Muscle layer of colon (tissue), 2 donors: ENCODE data around the gene LGALS3.

Experiments used
- H3K27ac ChIP-seq: one replicate; pipeline ENCODE4 v1.7.0; 2013; ENCODE audit warnings: low read depth, mild to moderate bottlenecking, low read length, moderate library complexity
- H3K27me3 ChIP-seq, 2 donors: one replicate each; pipeline ENCODE4 v1.7.0; 2013; ENCODE audit warnings: low read length in 2 of 2, mild to moderate bottlenecking in 2 of 2; ENCODE audit not compliant: insufficient read depth in 2 of 2, control insufficient read depth in 1 of 2
- H3K36me3 ChIP-seq: one replicate; pipeline ENCODE4 v1.7.0; 2013; ENCODE audit warnings: mild to moderate bottlenecking, low read length; ENCODE audit not compliant: insufficient read depth
- H3K4me1 ChIP-seq: one replicate; pipeline ENCODE4 v1.7.0; 2013; ENCODE audit warnings: mild to moderate bottlenecking, low read length; ENCODE audit not compliant: insufficient read depth
- H3K4me3 ChIP-seq, 2 donors: one replicate each; pipeline ENCODE4 v1.7.0; 2013; ENCODE audit warnings: low read length in 2 of 2, low read depth in 1 of 2, mild to moderate bottlenecking in 1 of 2, moderate library complexity in 1 of 2
- H3K9ac ChIP-seq: one replicate; pipeline ENCODE4 v1.7.0; 2013; ENCODE audit warnings: low read length
- H3K9me3 ChIP-seq: one replicate; pipeline ENCODE4 v1.7.0; 2013; ENCODE audit warnings: mild to moderate bottlenecking, low read length
- donor health status: abdominal sarcoma.
- donor health status: Adenocarcinoma of cecum.

The LGALS3 gene

GRCh38 chr14:55126034-55126433 lies 3.0 kb upstream of the LGALS3 start:
- no peak overlapping the region for H3K27ac ChIP-seq

GRCh38 chr14:55126932-55127459 lies 2.1 kb upstream of the LGALS3 start:
- peaks cover 19% of the 10 kb centered on the region for H3K4me1 ChIP-seq
- H3K27ac ChIP-seq, result peak overlapping the region; percentile 30
- no peaks in the 10 kb centered on the region for H3K9me3 ChIP-seq
- H3K36me3 ChIP-seq, result no peaks in the 10 kb centered on the region
- H3K4me3 ChIP-seq, result no peak overlapping the region
- no peak overlapping the region for H3K9ac ChIP-seq
- no peaks in the 10 kb centered on the region for H3K27me3 ChIP-seq

More at GRCh38 chr14:55126034-55126433, 3.0 kb upstream of the LGALS3 start:
- Histone ChIP-seq H3K9me3 (no peaks in the 10 kb centered on the region), H3K36me3 (no peaks in the 10 kb centered on the region), H3K9ac (no peak overlapping the region), H3K4me1 (peaks cover 19% of the 10 kb centered on the region), H3K4me3 (no peak overlapping the region), H3K27me3 (no peaks in the 10 kb centered on the region)

GRCh38 chr14:55127460-55127951 lies 1.5 kb upstream of the LGALS3 start:
- H3K27me3 ChIP-seq, result no peaks in the 10 kb centered on the region
- H3K27ac ChIP-seq, result no peak overlapping the region
- no peak overlapping the region for H3K4me3 ChIP-seq
- H3K9me3 ChIP-seq, result no peaks in the 10 kb centered on the region
- H3K4me1 ChIP-seq, result peaks cover 14% of the 10 kb centered on the region
- no peak overlapping the region for H3K9ac ChIP-seq
- H3K36me3 ChIP-seq, result no peaks in the 10 kb centered on the region

GRCh38 chr14:55128386-55129085 lies 516 bp upstream of the LGALS3 start:
- Histone ChIP-seq H3K27me3 (no peaks in the 10 kb centered on the region), H3K4me3 (peak overlapping the region; percentile 65 to 89), H3K9me3 (no peaks in the 10 kb centered on the region), H3K9ac (peak overlapping the region; percentile 39), H3K4me1 (peaks cover 16% of the 10 kb centered on the region), H3K27ac (peak overlapping the region; percentile 61), H3K36me3 (no peaks in the 10 kb centered on the region)

GRCh38 chr14:55129428-55130195 lies 560 bp downstream of the LGALS3 start:
- Histone ChIP-seq H3K27ac (peak overlapping the region; percentile 73), H3K9me3 (no peaks in the 10 kb centered on the region), H3K36me3 (no peaks in the 10 kb centered on the region), H3K9ac (peak overlapping the region; percentile 67), H3K4me3 (peak overlapping the region; percentile 65 to 89), H3K4me1 (peaks cover 24% of the 10 kb centered on the region), H3K27me3 (no peaks in the 10 kb centered on the region)

GRCh38 chr14:55130196-55130550 lies 1.1 kb downstream of the LGALS3 start:
- Histone ChIP-seq H3K27me3 (no peaks in the 10 kb centered on the region), H3K4me1 (peaks cover 24% of the 10 kb centered on the region), H3K4me3 (peak overlapping the region; percentile 65 to 89), H3K9ac (peak overlapping the region; percentile 67), H3K27ac (peak overlapping the region; percentile 73), H3K36me3 (no peaks in the 10 kb centered on the region), H3K9me3 (no peaks in the 10 kb centered on the region)

- H3K4me1 ChIP-seq, result peaks cover 27% of the 10 kb centered on the region
- H3K9ac ChIP-seq, result no peak overlapping the region
- no peaks in the 10 kb centered on the region for H3K9me3 ChIP-seq
- no peaks in the 10 kb centered on the region for H3K27me3 ChIP-seq
- H3K27ac ChIP-seq, result no peak overlapping the region
- H3K4me3 ChIP-seq, result peak overlapping the region in 1 of 2 donors; percentile 2
- no peaks in the 10 kb centered on the region for H3K36me3 ChIP-seq
Measured at GRCh38 chr14:55131370-55132137, 2.5 kb downstream of the LGALS3 start.

GRCh38 chr14:55133416-55133815 lies 4.4 kb downstream of the LGALS3 start:
- H3K27ac ChIP-seq, result no peak overlapping the region
- H3K9ac ChIP-seq, result no peak overlapping the region
- H3K27me3 ChIP-seq, result no peaks in the 10 kb centered on the region
- H3K4me3 ChIP-seq, result no peak overlapping the region
- H3K36me3 ChIP-seq, result peaks cover 3% of the 10 kb centered on the region
- peaks cover 33% of the 10 kb centered on the region for H3K4me1 ChIP-seq
- no peaks in the 10 kb centered on the region for H3K9me3 ChIP-seq

GRCh38 chr14:55136241-55136640 lies 7.2 kb downstream of the LGALS3 start:
- no peaks in the 10 kb centered on the region for H3K9me3 ChIP-seq
- H3K27me3 ChIP-seq, result no peaks in the 10 kb centered on the region
- no peak overlapping the region for H3K9ac ChIP-seq
- peaks cover 27% of the 10 kb centered on the region for H3K4me1 ChIP-seq
- no peak overlapping the region for H3K4me3 ChIP-seq
- peaks cover 31% of the 10 kb centered on the region for H3K36me3 ChIP-seq
- H3K27ac ChIP-seq, result no peak overlapping the region

GRCh38 chr14:55136885-55137786 lies 8.1 kb downstream of the LGALS3 start:
- Histone ChIP-seq H3K36me3 (peaks cover 39% of the 10 kb centered on the region), H3K9ac (peak overlapping the region; percentile 22), H3K4me1 (peaks cover 27% of the 10 kb centered on the region), H3K9me3 (no peaks in the 10 kb centered on the region), H3K4me3 (peak overlapping the region; percentile 4 to 24), H3K27me3 (no peaks in the 10 kb centered on the region), H3K27ac (peak overlapping the region; percentile 37)
